Keratinocyte (primary cell): ENCODE data around the gene BBS9. TPM values are rescaled to one million over a fixed set of nuclear protein-coding genes. Genes with fewer than 3 reads are reported as not detected.

Experiments
- DNase-seq: peaks from one replicate; pipeline ENCODE4 v3.0.0-alpha.2; 2011; ENCODE audit warnings: low read depth, missing footprints, low spot score
- FAIRE-seq: peaks from 2 replicates; lab custom pipeline; 2011; peaks lifted over from hg19 to GRCh38; lab: Jason Lieb, UNC
- H2AFZ ChIP-seq: 2 replicates; pipeline ENCODE4 v1.6.0; 2012; ENCODE audit warnings: low read length, control low read depth, inconsistent platforms; ENCODE audit not compliant: control insufficient read depth
- H3K27ac ChIP-seq: 2 replicates; pipeline ENCODE4 v1.5.1; 2011; ENCODE audit warnings: low read length; ENCODE audit not compliant: control insufficient read depth, insufficient read depth
- H3K27me3 ChIP-seq: 3 replicates; pipeline ENCODE4 v1.6.0; 2011; ENCODE audit warnings: low read length; ENCODE audit not compliant: control insufficient read depth, insufficient read depth; ENCODE audit errors: extremely low read depth
- H3K36me3 ChIP-seq, 2 experiments: 2 replicates in 1 of 2; 3 replicates in 1 of 2; pipeline ENCODE4 v1.5.1; 2011; ENCODE audit warnings: low read length in 2 of 2, mild to moderate bottlenecking in 1 of 2; ENCODE audit not compliant: control insufficient read depth in 2 of 2, insufficient read depth in 2 of 2; ENCODE audit errors: extremely low read depth in 1 of 2
- H3K4me1 ChIP-seq: 3 replicates; pipeline ENCODE4 v1.5.1; 2011; ENCODE audit warnings: low read length; ENCODE audit not compliant: control insufficient read depth, insufficient read depth; ENCODE audit errors: extremely low read depth
- H3K4me2 ChIP-seq: 3 replicates; pipeline ENCODE4 v1.6.0; 2011; ENCODE audit warnings: low read depth, low read length; ENCODE audit not compliant: control insufficient read depth, insufficient read depth; ENCODE audit errors: extremely low read depth
- H3K4me3 ChIP-seq, 3 experiments: fragments of 200-600 bp in 1 of 3; sonication (generic) in 1 of 3; 2 replicates in 2 of 3; 3 replicates in 1 of 3; pipeline ENCODE4 v1.5.1; 2011 to 2016; ENCODE audit warnings: low read length in 3 of 3, mild to moderate bottlenecking in 3 of 3, control low read depth in 2 of 3, inconsistent platforms in 1 of 3, low read depth in 1 of 3, mixed read lengths in 1 of 3, mixed run types in 1 of 3, moderate library complexity in 1 of 3; ENCODE audit not compliant: control insufficient read depth in 2 of 3, insufficient read depth in 2 of 3; ENCODE audit errors: extremely low read depth in 1 of 3
- H3K79me2 ChIP-seq: 2 replicates; pipeline ENCODE4 v1.6.0; 2012; ENCODE audit warnings: low read length; ENCODE audit not compliant: control insufficient read depth, insufficient read depth
- H3K9ac ChIP-seq: 3 replicates; pipeline ENCODE4 v1.6.0; 2011; ENCODE audit warnings: low read length; ENCODE audit not compliant: control insufficient read depth, insufficient read depth; ENCODE audit errors: extremely low read depth
- H3K9me1 ChIP-seq: 3 replicates; pipeline ENCODE4 v1.6.0; 2011; ENCODE audit warnings: low read length; ENCODE audit not compliant: control insufficient read depth, insufficient read depth; ENCODE audit errors: extremely low read depth
- H3K9me3 ChIP-seq: 2 replicates; pipeline ENCODE4 v1.5.1; 2012; ENCODE audit warnings: low read depth, low read length; ENCODE audit not compliant: control insufficient read depth
- H4K20me1 ChIP-seq: 3 replicates; pipeline ENCODE4 v1.6.0; 2011; ENCODE audit warnings: low read length; ENCODE audit not compliant: control insufficient read depth, insufficient read depth; ENCODE audit errors: extremely low read depth
- EZH2 ChIP-seq: IDR thresholded peaks from one replicate; pipeline ENCODE4 v1.6.1; 2012; ENCODE audit warnings: inconsistent platforms, mild to moderate bottlenecking, low read length, moderate library complexity
- dilution Hi-C: fragments of 300-500 bp; cut with MboI; formaldehyde crosslinking; loops from one replicate; pipeline ENCODE4 v1.7.0; 2020; ENCODE audit warnings: low sequenced_read_pairs; ENCODE audit not compliant: extremely low pct_ligation_motif_present
- polyA plus RNA-seq, 5 experiments: library from polyadenylated mRNA; depleted of rRNA in 3 of 5; stranded (reverse) in 3 of 5; stranded (forward) in 1 of 5; unstranded in 1 of 5; fragments of >200 nt; gene quantifications; 1 replicate in 1 of 5; 2 replicates in 3 of 5; 3 replicates in 1 of 5; pipeline versions ENCODE4 v1.2.1 to v1.2.3, GENCODE V29; 2011 to 2012; ENCODE audit warnings: missing spikeins in 2 of 5, low read depth in 1 of 5, low replicate concordance in 1 of 5
- TF ChIP-seq, protein P1 (sequence below), 3 experiments: IDR thresholded peaks in 1 of 3; conservative IDR thresholded peaks in 1 of 3; optimal IDR thresholded peaks in 1 of 3; 2 replicates in 2 of 3; 3 replicates in 1 of 3; pipeline versions ENCODE3 to v1.5.1; 2011; ENCODE audit warnings: low read length in 3 of 3, mild to moderate bottlenecking in 3 of 3, moderate library complexity in 2 of 3, control low read depth in 1 of 3, inconsistent platforms in 1 of 3; ENCODE audit not compliant: insufficient read depth in 2 of 3; ENCODE audit errors: extremely low read depth in 1 of 3

BBS9 gene
- polyA plus RNA-seq, 1 donor (not counting 4 experiments of a cell fraction or from before 2014, with no cell fraction given) = 7.6 TPM

DNA sequence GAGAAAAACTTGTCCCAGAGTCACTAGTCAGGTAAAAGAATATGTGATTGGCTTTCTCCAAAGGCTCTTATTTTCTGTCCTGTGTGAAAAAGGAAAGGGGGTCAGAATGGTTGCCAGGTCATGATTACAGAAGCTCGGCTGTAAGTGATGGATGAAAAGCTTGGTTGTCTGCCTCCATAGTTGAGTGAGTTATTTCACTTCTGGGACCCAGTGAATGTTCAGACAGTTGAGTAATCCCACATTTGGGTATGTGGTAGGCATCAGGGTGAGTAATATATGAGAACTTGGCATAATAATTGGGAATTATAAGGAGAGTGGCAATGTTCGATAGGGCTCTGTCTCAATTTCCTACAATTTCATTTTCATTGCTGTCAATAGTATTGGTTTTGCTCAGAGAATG is 72.5 kb downstream of the BBS9 start:
- Histone ChIP-seq H3K36me3 (no peaks in the 10 kb centered on the region), H3K4me1 (no peaks in the 10 kb centered on the region), H3K9ac (no peak overlapping the region), H3K9me1 (no peaks in the 10 kb centered on the region), H3K79me2 (no peaks in the 10 kb centered on the region), H3K27me3 (no peaks in the 10 kb centered on the region), H2AFZ (no peak overlapping the region), H3K27ac (no peak overlapping the region), H3K9me3 (no peaks in the 10 kb centered on the region), H3K4me2 (no peak overlapping the region), H3K4me3 (no peak overlapping the region), H4K20me1 (no peaks in the 10 kb centered on the region)
- dilution Hi-C loops = no loop called here
- no peak for DNase-seq
- TF ChIP-seq, protein P1, sequence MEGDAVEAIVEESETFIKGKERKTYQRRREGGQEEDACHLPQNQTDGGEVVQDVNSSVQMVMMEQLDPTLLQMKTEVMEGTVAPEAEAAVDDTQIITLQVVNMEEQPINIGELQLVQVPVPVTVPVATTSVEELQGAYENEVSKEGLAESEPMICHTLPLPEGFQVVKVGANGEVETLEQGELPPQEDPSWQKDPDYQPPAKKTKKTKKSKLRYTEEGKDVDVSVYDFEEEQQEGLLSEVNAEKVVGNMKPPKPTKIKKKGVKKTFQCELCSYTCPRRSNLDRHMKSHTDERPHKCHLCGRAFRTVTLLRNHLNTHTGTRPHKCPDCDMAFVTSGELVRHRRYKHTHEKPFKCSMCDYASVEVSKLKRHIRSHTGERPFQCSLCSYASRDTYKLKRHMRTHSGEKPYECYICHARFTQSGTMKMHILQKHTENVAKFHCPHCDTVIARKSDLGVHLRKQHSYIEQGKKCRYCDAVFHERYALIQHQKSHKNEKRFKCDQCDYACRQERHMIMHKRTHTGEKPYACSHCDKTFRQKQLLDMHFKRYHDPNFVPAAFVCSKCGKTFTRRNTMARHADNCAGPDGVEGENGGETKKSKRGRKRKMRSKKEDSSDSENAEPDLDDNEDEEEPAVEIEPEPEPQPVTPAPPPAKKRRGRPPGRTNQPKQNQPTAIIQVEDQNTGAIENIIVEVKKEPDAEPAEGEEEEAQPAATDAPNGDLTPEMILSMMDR (optimal IDR thresholded peaks at IDR 0.05 in 1 of 3, IDR thresholded peaks at IDR 0.05 in 1 of 3, conservative IDR thresholded peaks at IDR 0.05 in 1 of 3; ENCODE audit: extremely low read depth in 1 of 3, insufficient read depth in 2 of 3, low read length in 3 of 3) = no peak
- no peak for TF ChIP-seq EZH2
- no peak for FAIRE-seq

DNA sequence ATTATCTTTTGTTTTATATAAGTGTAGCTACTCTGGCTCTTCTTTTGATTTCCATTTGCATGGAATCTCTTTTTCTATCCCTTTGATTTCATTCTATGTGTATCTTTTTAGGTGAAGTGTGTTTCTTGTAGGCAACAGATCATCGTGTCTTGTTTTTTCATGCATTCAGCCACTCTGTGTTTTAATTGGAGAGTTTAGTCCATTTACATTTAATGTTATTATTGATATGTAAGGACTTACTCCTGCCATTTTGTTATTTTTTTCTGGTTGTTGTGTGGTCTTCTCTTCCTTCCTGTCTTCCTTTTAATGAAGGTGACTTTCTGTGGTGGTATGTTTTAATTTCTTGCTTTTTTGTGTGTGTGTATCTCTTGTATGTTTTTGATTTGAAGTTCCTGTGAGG is 81.6 kb downstream of the BBS9 start:
- Histone ChIP-seq H4K20me1 (no peaks in the 10 kb centered on the region), H3K79me2 (no peaks in the 10 kb centered on the region), H3K9me3 (no peaks in the 10 kb centered on the region), H3K27ac (no peak overlapping the region), H3K9ac (no peak overlapping the region), H2AFZ (no peak overlapping the region), H3K9me1 (no peaks in the 10 kb centered on the region), H3K4me1 (no peaks in the 10 kb centered on the region), H3K4me3 (no peak overlapping the region), H3K4me2 (no peak overlapping the region), H3K36me3 (no peaks in the 10 kb centered on the region), H3K27me3 (no peaks in the 10 kb centered on the region)
- DNase-seq (no peak), FAIRE-seq (no peak)
- dilution Hi-C loops = no loop called here
- TF ChIP-seq, protein P1 (optimal IDR thresholded peaks at IDR 0.05 in 1 of 3, IDR thresholded peaks at IDR 0.05 in 1 of 3, conservative IDR thresholded peaks at IDR 0.05 in 1 of 3; ENCODE audit: extremely low read depth in 1 of 3, insufficient read depth in 2 of 3, low read length in 3 of 3) = no peak
- TF ChIP-seq EZH2 = no peak
